ENCODE data around the gene POLG.

The POLG gene

DNA sequence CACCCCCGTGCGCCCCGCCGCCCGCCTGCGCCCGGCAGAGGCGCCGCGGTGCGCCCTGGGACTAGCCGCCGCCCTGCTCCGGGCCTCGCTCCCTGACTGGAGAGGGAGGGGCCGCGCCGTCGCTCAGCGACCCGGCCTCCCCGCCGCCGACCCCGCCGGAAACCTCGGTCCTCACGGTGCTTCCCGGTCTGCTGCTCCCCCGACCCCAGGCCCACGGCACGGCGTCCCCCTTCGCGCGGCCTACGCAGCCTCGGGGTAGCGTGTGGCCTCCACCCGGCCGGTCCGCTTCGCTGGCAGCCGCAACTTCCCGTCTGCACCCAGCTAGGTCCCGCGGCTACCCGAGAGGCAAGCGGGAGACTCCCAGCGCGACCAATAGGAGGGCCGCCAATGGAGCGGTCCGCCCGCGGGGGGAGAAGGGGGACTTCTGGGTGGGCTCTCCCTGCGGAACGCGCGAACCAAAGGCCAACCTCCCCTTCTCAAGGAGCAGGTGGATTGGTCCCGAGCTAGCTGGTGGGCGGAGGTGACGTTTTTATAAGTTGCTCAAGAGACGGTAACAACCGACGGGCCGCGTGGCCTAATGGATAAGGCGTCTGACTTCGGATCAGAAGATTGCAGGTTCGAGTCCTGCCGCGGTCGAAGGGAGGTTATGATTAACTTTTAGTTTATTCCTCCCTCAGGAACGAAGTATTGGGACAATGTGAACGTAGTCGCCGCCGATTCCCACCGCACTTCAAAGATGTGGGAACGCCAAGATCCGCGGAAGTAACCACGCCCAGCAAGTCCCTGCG is at the start of gene POLG:
Gene POLG, minus strand, starts transcription at position 315 of the 788 bp plus-strand sequence. CDS start 1,070 bp downstream, outside the sequence.
- DNase-seq: peak; percentile 98

DNA sequence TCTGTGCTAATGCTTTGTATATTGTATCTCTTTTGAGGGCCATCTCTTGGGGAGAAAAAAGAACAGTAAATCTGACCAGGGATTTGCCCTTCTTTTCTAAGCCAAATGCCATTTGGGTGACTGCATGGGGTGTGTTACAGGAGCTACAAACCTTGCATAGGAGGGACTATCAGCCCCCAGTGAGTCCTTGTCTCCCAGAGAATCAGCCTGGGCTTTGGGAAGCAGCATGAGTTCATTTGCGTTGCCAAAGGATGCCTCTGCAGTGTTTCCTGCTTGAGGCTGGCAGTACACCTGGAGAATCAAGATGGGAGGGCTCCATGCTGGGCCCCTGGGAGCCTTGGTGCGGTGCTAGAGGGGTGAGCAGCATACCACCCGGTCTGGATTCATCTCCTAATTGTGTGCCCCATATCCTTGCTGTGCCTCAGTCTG is 49.6 kb upstream of the POLG start:
- no peak for DNase-seq

DNA sequence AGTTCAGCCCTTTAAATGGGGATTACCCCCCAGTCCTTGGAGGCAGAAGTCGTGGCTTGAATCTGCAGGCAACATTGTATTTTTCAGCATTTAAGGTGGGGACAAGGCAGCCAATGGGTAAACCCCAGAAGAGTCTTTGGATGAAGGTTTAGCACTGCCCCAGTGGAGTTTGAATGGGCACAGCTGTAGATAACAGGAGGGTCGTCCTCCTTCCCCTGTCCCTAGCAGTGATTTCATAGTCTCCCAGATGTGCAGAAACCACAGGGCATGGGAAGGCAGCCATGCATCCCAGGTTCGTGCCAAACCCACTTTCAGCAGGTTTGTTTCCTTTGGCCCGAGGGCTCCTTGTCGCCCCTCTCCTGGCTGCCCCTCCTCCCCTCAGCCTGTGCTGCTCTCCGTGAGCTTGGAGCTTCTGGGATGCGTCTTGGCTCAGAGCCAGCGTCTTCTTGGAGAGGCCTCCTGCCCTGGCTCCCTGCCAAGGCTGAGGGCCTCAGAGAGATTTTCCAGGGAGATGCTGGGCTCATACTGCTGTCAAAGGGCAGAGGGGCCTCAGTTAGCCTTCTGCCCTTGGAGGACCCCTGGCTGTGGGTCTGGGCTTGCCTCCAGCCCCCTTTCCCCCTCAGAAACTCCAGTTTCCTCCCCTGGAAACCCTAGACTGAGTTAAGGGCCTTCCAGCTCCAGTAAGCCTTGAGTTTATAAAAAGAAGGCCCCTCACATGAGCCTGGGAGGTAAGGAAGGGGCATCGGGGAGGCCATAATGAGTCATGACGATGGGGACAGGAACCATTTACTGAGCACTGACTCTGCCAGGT is 48.9 kb upstream of the POLG start:
- DNase-seq: peak; percentile 93

DNA sequence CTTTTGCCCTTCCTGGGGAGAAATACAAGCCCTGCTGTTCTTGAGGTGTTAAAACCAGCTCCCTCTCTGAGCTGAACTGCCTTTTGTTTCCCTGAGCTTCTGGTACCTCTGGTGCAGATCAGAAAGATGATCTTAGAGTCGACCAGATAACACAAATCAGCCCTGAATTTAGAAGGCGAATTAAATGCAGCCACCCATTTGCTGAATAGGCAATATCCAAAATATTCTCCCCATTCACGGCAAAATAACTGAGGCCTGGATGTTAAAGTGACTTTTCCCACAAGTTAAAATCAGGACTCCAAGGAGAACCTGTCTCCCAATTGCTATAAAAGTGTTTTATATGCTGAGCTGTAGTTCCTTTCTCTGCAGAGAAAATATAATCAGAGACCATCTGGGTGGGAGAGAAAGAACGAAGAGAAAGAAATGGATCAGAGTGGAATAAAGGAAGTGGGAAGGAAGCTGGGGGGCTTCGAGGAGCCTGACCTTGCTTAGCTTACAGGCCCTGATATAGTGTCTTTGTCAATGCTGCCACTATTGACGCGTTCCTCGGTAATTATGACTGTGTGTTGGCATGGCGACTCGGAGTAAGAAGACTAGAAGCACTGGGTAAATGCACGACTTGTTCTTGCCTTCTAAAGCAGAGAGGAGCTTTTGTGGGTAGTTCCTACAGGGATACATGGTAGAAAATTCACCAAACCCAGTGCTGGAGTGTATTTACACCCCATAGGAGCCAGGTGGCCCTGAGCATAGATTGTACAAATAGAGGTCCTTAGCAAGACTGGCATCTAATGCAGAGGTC is 47.5 kb upstream of the POLG start:
- no peak for DNase-seq

DNA sequence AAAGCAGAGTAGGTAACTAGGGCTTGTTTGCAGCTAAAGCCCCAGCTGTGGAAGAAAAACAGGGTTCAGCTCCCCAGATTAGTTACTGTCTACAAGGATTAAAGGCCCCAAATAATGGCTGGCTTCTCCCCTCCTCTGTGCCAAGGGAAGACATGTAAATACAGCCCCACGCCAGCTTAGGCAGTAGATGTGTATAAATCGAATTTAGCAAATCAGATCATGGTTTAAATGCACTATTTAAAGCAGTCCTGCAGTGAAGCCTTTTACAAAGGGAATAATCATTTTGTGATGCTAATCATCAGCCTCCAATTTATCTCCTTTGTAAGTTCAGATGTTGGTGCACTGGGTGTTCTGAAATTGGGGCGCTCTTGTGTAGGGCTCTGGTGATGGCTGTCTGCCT is 46.7 kb upstream of the POLG start:
- DNase-seq: no peak

DNA sequence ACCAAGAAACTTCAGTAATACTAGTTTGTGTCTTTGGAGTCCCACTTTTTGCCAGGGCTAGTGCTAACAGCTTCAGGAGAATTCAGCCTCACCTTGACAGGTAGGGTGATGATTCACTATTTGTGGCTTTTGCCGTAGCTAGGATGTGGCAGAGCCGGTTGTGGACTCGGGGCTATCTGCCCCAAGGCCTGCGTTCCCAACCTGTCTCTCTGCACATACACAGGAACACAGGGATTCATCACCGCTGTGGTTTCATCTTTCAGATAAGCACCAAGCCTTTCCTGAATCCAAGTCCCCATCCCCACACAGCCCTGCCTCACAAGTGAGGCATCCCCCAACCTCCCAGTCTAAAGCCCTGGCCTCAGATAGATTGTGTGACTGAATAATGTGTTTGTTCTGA is 45.2 kb upstream of the POLG start:
- DNase-seq: no peak

DNA sequence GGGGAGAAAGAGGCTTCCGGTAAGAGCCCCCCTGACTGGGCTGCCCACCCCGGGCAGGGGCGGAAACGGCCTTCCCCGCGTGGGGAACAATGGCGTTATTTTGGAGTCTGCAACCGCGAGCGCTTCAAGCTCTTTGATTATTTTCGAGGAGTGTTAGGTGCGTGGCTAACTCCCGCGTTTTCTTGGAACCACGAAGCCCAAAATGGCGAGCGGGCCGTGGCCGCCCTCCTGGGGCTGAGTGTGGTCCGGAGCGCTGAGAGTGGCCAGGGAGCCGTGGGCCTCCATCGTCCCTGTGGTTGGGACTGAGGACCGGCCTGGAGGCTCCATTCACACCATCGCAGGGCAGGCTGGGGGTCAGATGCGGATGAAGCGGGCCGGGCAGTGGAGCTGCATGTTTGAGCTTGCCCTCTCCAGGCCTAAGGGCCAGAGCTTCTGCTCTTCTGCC is 44.6 kb upstream of the POLG start:
- no peak for DNase-seq

DNA sequence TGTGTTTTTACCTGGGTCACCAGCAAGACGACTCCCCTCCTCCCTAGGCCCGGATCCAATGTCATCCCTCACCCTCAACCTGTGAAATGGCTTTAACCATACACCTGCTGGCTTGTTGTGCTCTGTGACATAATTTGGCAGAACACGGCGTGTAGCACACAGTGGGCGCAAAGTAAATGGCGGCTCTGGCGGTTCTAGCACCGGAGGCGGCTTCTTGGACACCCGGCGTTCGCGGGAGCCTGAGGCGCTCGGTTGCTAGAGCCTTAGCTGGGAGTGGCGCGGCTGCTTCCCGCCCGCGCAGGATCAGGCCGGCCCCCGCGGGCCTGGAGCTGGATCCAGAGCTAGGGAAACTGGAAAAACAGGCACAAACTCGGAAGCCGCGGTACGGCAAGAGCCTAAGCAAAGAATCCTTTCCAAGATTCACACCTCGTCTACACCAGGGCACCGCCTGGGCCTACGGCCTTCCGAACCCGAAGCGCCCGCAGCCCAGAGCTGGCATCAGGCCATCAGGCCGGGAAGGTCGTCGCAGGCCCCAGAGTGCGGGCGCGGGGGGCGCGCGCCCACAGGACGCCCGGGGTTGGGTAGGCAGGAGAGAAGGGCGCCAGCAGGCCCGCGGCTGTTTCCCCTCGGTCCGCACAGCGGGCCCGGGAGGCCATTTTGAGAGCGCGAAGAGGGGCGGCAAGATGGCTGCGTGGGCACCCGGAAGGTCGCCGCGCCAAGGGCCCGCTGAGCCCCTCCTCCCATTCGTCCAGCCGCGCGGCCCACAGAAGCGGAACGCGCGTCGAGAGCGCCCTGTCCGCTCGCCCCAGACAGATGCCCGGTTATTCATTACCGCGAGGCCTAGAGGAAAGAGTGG is 43.9 kb upstream of the POLG start:
- DNase-seq: no peak

DNA sequence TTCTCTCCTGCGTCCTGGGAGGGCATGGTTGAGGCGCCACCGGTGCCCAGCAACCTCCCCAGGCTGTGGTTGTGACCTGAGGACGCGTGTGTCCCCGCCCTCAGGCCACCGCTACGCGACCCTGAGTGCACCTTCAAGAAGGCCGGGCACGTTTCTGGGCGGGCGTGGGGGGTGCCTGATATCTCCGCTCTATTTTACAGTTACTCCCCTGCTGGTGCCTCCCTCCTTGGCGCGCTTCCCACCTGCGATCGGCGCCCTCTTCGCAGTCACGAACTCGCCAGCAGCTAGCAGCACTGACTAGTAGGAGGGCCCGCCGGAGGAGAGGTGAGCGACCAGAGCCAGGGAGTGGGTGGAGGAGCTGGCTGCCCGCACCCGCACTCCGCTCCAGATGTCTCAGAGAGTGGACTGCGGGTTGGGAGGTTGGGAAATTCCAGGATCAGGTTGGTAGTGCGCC is 43.2 kb upstream of the POLG start:
- DNase-seq: no peak

DNA sequence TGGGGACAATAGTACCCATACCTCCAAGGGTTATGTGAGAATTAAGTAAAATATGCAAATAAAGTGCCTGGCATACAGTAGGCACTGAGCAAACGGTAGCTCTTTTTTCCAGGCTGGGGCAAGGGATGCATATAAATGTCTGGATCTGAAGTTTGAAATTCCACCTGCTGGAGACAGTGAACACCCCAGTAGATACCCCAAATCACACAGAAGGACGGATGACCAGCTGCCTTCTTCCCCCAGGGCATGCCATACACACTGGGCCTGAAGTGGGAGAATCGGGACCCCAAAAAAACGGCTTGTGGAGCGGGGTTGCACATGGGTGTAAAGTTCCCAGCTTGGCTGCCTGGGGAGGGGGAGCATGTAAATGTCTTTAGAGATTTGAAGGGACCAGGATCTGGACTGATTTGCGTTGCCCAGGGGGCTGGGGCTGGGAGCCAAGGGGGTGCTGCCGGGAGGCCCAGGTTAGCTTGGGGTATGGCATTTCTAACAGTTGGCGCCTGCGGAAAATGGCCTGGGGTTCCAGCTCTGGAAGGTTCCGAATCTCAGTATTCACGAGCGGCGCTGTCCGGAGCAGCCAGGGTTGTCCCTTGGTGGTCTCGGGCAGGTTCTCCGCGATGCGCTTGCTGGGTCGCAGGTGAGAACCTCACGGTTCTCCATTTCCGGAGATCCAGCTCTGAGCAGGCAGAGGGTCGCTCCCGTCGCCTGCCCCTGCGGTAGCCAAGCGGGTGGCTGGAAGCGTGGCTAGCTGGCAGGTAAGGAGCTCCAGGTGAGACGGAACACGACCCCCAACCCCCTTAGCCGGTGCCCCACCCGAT is 42.6 kb upstream of the POLG start:
- DNase-seq: no peak

DNA sequence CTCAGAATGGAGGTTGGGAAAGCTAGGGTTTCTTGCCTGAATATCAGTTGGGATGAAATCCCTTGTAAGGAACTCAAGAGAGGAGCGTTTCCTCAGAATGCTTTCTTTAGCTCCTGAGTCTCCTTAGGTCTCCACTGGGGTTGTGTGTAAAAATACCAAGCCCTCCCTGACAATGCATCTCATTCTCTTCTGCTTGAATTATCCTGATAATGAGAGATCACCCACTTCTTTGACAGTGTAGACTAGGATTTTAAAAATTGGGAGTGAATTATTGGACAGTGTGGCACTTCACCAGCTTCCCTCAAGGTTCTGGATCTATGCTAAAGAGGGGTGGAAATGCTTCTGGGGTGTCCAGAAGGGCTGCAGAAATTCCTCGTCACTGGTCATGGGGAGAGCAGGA is 41.8 kb upstream of the POLG start:
- DNase-seq: no peak

DNA sequence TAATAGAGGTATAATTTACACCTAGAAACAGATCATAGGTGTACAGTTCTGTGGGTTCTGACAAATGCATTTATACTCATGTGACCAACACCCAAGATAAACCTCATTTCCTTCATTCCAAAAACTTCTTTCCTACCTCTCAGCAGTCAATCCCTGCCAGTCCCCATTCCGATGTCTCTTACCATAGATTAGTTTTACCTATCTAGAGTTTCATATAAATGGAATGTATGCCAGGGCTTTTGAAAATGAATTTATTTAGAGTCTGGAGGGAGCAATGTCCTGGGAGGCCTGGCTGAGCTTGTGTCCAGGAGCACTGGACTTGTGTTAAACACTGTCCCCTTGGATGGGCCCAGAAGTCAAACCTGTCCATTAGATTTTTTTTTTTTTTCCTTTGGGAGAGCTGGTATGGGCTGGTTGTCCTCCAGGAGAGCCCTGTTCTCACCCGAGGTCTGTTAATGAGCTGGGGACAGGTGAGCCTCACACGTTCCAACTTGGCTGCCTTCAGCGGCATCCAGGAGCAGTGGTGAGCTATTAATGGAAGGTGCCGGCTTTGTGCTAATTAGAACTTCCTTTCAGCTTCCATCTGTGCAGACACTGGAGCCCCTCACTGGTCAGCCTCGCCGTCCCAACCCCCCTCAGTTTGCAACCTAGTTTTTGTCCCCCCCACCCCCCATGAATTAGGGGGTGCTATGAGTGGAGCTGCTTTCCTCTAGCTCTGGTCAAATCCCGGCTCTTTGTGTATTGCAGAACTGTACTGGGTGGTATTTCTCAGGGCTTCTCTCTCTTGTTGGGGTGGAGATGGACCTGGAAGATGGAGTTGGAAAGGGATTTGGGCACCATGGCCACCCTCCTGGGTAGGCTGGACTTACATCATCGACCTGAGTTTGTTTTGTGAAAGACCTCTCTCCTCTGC is 40.7 kb upstream of the POLG start:
- DNase-seq: no peak

DNA sequence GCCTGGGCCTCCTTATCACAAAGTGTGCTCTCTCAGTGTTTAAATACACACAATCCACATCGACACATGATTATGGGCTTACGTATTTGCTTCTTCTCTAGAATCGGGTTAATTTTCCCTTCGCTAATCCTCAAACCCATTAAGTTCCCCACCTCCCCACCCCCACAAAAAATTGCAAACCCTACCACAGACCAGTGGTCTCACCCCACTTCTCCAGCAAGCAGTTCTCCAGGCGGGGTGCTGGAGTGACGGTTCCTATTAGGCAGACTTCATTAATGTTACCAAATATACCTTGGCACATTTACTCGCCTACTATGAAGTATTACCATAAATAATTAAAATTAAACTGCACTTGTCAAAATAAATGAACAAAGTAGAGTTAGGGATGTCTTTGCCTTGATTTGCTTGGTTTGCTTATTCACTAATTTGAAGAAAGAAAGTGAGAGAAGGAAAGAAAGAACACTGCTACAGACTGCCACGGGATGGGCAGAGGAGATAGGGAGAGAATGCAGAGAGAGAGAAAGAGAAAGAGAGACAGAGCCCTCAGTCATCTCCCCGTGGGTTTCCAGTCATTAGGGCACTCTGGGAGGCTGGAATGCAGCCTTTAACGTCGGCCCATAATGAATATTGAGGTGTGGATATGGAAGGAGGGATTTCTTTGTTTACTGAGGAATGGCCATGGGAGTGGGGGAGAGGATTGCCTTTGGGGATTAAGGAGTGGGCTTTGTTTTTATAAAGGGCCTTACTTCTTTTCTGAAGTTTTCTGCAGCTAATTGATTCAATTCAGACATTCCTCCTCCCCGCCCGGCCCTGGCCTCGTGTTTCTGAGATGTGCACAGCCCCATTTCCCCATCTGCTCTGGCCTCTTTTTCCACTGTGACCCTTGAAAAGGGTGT is 39.7 kb upstream of the POLG start:
- no peak for DNase-seq

DNA sequence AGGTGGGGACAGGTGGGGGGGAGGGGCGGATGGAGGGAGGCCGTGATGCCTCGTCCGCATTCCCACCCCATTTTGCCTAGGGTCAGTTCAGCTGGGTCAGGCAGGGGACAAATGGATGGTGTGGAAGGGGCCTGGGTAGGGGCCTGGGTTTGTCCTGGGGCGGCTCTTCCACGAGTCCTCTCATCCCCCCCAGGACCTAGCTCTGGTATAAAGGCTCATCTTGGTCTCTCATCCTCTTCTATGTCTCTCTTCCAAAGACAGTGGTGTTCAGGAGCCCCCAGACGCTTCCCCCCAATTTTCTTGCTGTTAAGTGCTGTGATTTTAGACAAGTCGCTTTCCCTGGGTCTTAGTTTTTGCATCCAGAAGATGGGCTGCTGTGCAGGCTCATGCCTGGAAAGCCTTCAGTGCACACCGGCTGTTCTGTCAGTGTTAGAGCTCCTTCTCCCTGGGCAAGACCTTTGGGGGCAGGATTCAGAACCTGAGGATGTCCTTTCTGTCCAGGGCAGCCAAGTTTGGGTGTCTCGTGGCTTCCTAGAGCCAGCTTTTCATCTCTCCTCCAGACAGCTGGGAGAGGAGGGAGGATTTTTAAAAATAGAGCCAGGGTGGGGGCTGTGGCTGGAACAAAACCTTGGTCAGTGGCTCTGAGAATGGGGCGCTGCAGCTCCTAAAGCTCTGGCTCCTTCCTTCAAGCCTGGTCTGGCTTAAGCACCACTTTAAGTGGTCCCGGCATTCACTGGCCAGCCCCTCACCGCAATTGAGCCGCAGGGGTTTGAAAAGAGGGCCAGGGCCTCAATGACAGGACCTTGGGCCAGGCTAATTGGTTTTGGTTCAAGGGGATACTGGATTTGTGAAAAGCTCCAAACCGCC is 37.7 kb upstream of the POLG start:
- DNase-seq: no peak

DNA sequence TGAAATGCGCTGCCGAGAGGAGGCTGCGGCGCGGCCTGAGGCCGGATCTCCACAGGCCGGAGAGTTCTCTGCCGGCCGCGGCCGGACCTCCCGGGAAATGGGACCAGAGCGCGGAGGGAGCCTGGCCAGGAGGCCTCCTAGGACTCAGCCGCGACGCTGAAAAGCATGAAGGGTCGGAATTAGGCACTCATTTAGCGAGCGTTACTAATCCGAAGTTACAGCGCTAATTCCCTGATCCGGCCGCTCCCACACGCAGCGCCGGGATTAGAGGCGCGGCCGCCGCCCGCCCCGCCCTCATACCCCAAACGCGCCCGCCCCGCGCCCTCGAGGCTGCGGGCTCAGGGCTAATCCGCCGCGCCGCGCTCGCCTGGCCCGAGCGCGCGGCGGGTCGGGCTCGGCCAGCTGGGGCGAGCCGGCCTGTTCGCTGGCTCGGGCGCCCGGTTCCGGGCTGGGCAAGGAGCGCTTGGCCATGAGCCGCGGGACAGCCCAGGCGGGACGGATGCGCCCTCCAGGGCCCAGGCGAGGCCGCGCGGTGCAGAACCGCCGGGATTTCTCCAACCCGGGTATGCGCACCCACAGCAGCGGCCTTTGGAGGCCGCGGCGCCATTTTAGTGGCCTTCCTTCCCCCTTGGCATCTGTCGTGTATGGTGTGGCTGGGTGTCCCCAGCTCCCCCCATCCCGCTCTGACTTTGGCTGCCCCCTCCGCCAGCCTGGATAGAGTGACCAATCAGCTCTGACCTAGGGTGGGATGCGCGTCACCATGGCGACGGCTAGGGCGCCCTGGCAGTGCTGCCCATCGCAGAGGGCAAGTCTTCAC is 36.8 kb upstream of the POLG start:
- no peak for DNase-seq

DNA sequence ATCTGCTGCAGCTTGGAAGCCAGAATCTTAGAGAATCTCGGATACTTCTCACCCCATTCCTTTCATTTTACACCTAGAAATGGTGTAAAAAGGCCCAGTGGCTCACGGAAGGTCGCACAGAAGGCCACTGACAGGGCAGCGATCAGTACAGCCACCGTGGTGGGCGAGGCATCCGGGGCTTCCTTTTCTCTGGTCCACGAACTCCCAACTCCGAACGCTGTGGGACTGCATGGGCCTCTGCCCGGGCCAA is 36.3 kb upstream of the POLG start:
- DNase-seq: no peak

Measured in NCI-H1436 (cell line).